ENCODE results near the gene COL1A1.

COL1A1 gene

DNA sequence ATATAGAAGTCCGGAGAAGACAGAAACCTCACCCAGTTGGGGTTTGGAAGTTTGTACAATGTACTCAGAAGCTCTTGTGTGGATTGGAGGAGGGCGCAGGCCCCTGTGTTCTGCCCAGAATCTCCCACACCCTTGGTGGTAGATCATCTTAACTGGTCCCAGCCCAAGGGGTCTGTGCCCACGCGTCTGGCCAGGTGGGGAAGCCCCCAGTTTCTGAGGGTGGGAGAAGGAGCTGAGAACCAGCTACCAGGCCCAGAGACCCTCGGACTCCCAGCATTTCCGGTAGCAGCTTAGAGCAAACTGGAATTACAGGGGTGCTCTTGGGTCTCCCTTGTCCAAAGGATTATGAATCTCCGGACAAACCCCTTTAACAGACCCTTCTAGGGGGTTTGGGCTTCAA, 48.7 kb downstream of the COL1A1 start:
- TF ChIP-seq, protein P1, sequence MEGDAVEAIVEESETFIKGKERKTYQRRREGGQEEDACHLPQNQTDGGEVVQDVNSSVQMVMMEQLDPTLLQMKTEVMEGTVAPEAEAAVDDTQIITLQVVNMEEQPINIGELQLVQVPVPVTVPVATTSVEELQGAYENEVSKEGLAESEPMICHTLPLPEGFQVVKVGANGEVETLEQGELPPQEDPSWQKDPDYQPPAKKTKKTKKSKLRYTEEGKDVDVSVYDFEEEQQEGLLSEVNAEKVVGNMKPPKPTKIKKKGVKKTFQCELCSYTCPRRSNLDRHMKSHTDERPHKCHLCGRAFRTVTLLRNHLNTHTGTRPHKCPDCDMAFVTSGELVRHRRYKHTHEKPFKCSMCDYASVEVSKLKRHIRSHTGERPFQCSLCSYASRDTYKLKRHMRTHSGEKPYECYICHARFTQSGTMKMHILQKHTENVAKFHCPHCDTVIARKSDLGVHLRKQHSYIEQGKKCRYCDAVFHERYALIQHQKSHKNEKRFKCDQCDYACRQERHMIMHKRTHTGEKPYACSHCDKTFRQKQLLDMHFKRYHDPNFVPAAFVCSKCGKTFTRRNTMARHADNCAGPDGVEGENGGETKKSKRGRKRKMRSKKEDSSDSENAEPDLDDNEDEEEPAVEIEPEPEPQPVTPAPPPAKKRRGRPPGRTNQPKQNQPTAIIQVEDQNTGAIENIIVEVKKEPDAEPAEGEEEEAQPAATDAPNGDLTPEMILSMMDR (conservative IDR thresholded peaks at IDR 0.05; ENCODE audit: low read depth): no peak
- no peak for DNase-seq (ENCODE audit: low spot score)
- ChIA-PET POLR2A (ENCODE audit: low non-redundant PET) (no interaction called here), CTCF (interaction anchor here (0.6 to 2.1 kb wide), 5 partner anchors 9 to 59 kb away, joined by 3 to 12 read pairs (median 4); no protein-coding TSS in a partner anchor)
- peak overlapping the region; percentile 98 for H3K27ac ChIP-seq

DNA sequence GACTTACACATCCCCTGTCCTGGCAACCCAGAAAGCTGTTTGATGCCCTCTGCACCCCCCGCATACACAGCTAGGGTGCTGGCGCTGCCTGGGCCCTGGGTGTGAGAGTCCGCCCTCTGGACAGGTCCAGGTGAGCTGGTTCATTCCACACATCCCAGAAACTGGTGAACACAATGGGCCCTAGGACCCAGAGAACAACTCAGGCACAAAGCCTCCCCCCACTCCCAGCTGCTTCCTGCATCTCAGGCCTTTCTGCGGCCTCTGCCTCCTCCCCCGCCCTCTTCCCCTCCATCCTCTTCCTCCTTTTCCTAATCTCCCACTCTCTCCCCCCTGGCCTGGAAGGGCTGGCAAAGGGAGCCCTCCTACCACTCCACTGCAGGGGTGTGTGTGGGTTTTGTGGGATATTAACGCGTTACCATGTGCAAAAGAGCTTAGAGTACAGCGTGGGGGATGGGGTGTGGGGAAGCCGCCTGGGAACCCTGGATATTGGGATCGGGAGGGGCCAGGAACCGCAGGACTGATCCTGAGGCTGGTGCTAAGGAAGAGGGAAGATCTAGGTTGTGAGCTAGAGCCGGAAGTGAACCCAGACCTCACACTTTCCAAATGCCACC, 49.4 kb downstream of the COL1A1 start:
- ChIA-PET CTCF (interaction anchor here (0.6 to 2.1 kb wide), 8 partner anchors 9 to 351 kb away, joined by 3 to 12 read pairs (median 4); no protein-coding TSS in a partner anchor), POLR2A (ENCODE audit: low non-redundant PET) (interaction anchor here (0.5 kb wide), 1 partner anchor 94 kb away, joined by 7 read pairs; no protein-coding TSS in a partner anchor)
- peak; percentile 92 for DNase-seq (ENCODE audit: low spot score)
- TF ChIP-seq, protein P1 (conservative IDR thresholded peaks at IDR 0.05; ENCODE audit: low read depth): no peak
- H3K27ac ChIP-seq: peak overlapping the region; percentile 98

DNA sequence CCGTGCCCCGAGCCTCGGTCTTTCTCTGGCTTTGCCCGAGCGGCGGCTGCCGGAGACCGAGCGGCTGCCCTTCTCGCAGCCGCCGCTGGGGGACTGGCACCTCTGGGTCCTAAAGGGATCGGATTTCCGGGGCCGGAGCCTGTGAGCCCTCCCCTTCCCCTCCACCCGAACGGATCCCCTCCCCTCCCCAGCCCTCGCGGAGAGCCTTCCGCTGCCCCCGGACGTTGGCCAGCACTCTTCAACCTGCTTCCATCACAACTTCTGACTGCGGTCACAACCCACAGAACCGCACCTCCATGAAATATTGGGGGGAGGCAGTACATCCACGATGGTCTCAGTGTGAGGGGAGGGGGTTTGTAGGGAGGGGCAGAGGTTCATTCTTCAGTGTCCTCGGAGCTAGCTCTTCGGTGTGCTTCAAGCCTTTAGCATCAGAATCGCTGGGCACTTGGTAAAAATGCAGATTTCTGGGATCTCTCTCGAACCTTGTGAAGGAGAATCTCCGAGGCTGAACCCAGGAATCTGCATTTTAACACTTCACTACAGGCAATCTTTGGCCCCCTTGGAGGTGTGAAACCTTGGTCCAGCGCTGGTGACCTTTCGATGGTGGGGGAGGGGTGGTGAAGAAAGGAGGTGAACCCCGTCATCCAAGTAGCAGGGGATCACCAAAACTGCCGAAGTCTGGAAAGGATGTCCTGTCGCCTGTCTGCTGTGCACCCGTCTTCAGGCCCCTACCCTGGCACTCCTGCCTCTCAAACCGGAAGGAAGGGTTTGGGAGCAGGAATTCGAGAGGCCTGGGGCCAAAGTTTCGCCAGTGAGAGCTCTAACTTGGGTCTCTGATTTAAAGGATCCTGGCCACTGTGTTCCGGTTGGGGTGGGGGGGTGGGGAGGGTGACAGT, 50.1 kb downstream of the COL1A1 start:
- DNase-seq (ENCODE audit: low spot score): peak; percentile 91
- TF ChIP-seq, protein P1 (conservative IDR thresholded peaks at IDR 0.05; ENCODE audit: low read depth): peak; percentile 71
- H3K27ac ChIP-seq: peak overlapping the region; percentile 98
- ChIA-PET POLR2A (ENCODE audit: low non-redundant PET) (interaction anchor here (0.5 to 0.6 kb wide), 4 partner anchors 12 to 1329 kb away, joined by 4 to 7 read pairs (median 6); no protein-coding TSS in a partner anchor), CTCF (interaction anchor here (0.6 to 2.1 kb wide), 9 partner anchors 10 to 352 kb away, joined by 3 to 12 read pairs (median 4); no protein-coding TSS in a partner anchor)

DNA sequence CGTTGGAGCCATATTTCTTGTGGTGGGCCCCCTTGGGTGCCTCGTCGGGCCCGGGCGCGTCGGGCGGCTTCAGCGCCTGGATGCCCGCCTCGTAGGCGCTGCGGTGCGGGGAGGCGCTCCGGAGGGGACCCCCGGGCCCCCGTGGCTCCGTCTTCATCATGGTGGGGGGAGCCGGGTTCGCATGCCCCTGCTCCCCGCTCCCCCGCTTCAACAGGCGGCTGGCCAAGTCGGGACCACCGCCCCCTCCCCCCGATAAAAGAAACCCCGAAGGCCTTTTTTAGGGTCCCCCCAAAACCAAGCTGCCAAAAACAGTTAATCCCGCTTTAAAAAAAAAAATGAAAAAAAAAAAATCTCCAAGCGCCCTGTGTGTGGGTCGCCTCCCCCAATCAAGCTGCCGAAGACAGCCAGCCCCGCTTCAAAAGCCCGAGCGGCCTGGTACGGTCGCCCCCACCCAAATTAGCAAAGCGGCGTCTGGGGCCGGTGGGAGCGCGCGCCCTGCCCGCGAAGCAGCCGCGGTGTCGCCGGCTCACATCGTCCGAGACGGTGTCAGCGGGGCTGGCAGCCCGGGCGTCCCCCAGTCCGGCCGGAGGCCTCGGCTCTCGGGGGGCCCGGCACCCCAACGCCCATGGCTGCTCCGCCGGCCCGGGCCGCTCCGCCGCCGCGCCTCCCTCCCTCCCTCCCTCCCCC, 50.9 kb downstream of the COL1A1 start, which contains the start of gene PPP1R9B:
Gene PPP1R9B (minus strand): TSS at position 324 of the 687 bp plus-strand sequence. CDS start 164 bp downstream, at position 160.
- POLR2A ChIA-PET (ENCODE audit: low non-redundant PET): interaction anchor here (0.6 kb wide), 4 partner anchors 13 to 1328 kb away, joined by 4 to 7 read pairs (median 4); no protein-coding TSS in a partner anchor
- DNase-seq (ENCODE audit: low spot score): no peak

DNA sequence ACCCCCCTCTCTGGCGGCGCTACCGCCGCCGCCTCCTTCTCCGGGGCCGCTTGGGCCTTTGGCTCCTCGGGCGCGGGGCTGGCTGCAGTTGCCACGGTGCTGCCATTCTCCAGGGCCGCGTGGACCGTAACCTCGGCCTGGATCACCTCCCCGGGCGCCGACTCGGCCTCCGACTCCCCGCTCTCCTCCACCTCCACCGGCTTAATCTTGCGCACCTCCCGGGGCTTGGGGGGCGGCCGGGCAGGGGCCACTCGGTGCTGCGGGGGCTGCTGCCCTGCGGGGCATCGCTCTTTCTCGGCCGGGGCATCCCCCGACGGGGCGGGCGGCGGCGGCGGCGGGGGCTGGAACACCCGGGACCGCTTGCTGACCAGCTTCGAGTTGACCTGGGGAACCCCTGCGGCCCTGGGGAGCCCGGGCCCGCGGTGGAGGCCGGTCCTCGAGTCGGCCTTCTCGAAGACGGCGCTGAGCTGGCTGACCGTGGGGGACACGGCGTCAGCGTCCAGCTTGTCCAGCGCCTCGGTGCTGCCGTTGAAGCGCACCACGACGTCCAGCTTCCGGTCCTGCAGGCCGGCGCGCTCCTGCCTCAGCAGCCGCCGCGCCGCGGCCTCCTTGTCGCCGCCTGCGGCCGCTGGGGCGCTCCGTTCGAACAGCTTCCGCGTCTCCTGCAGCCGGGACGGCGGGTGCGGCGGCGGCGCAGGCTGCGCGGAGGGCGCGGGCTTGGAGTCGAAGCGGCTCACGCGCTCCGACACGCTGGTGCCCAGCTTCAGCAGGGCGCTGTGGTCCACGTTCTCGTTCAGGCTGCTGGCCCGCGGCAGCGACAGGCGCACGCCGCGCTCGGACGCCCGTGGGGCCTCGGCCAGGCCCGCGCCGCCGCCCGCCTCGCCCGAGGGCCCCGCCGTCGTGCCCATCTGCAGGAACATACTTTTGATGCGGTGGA, 51.7 kb downstream of the COL1A1 start:
- ChIA-PET POLR2A (ENCODE audit: low non-redundant PET) (interaction anchor here (0.6 kb wide), 1 partner anchor 31 kb away, joined by 4 read pairs; no protein-coding TSS in a partner anchor), CTCF (interaction anchor here (0.7 to 2.1 kb wide), 7 partner anchors 10 to 294 kb away, joined by 3 to 7 read pairs (median 5); no protein-coding TSS in a partner anchor)
- H3K27ac ChIP-seq: peak overlapping the region; percentile 98
- DNase-seq (ENCODE audit: low spot score): no peak
- TF ChIP-seq, protein P1 (conservative IDR thresholded peaks at IDR 0.05; ENCODE audit: low read depth): no peak; the same call in 1 of the 2 replicates

More for the DNA sequence above, 50.9 kb downstream of the COL1A1 start, which contains the start of gene PPP1R9B:
- peak within 1 kb of the TSS; percentile 98 for H3K27ac ChIP-seq
- CTCF ChIA-PET: interaction anchor here (0.6 to 2.1 kb wide), 6 partner anchors 10 to 293 kb away, joined by 3 to 7 read pairs (median 4); no protein-coding TSS in a partner anchor
- TF ChIP-seq, protein P1 (conservative IDR thresholded peaks at IDR 0.05; ENCODE audit: low read depth): no peak

Data from RWPE1 (cell line).